KMS-11 (cell line): ENCODE results near the gene NTRK2.

Experiments used
- H2AFZ ChIP-seq: fragments of 200-600 bp; sonication (generic); 2 replicates; pipeline ENCODE4 v1.6.1; 2016; ENCODE audit warnings: antibody characterized with exemption, mixed run types, low read depth
- H3K27ac ChIP-seq: fragments of 200-600 bp; sonication (generic); 2 replicates; pipeline ENCODE4 v1.6.1; 2016; ENCODE audit warnings: mild to moderate bottlenecking, mixed run types
- H3K27me3 ChIP-seq: fragments of 200-600 bp; sonication (generic); 2 replicates; pipeline ENCODE4 v1.6.1; 2017; ENCODE audit warnings: mild to moderate bottlenecking, low read depth, mixed run types, moderate library complexity; ENCODE audit not compliant: insufficient read depth
- H3K36me3 ChIP-seq: fragments of 200-600 bp; sonication (generic); 2 replicates; pipeline ENCODE4 v1.6.1; 2017; ENCODE audit warnings: mild to moderate bottlenecking, mixed run types; ENCODE audit not compliant: insufficient read depth
- H3K4me1 ChIP-seq: fragments of 200-600 bp; sonication (generic); 2 replicates; pipeline ENCODE4 v1.6.1; 2016; ENCODE audit warnings: mild to moderate bottlenecking, low read depth, mixed run types; ENCODE audit not compliant: poor library complexity, severe bottlenecking
- H3K4me2 ChIP-seq: fragments of 200-600 bp; sonication (generic); 2 replicates; pipeline ENCODE4 v1.7.0; 2016; ENCODE audit warnings: mild to moderate bottlenecking, mixed run types
- H3K4me3 ChIP-seq: fragments of 200-600 bp; sonication (generic); IDR thresholded peaks from 2 replicates; pipeline ENCODE4 v1.6.1; 2017; ENCODE audit warnings: low read depth, low read length, mixed read lengths; ENCODE audit not compliant: insufficient read depth
- H3K79me2 ChIP-seq: fragments of 200-600 bp; sonication (generic); 2 replicates; pipeline ENCODE4 v1.6.1; 2016; ENCODE audit warnings: low read depth, mixed run types; ENCODE audit not compliant: insufficient read depth
- H3K9ac ChIP-seq: fragments of 200-600 bp; sonication (generic); 2 replicates; pipeline ENCODE4 v1.6.1; 2016; ENCODE audit warnings: mild to moderate bottlenecking, mixed run types
- H4K20me1 ChIP-seq: fragments of 200-600 bp; sonication (generic); 2 replicates; pipeline ENCODE4 v1.6.1; 2016; ENCODE audit warnings: mild to moderate bottlenecking, mixed run types; ENCODE audit not compliant: insufficient read depth
- CTCF ChIP-seq: fragments of 200-600 bp; sonication (generic); conservative IDR thresholded peaks from 2 replicates; pipeline ENCODE4 v1.6.1; 2017; ENCODE audit warnings: low read depth, mild to moderate bottlenecking, antibody characterized with exemption, low read length, moderate library complexity, mixed read lengths

Gene NTRK2

GRCh38 chr9:85046475-85046874 lies 376.9 kb downstream of the NTRK2 start:
- Histone ChIP-seq H4K20me1 (no peaks in the 10 kb centered on the region), H3K36me3 (no peaks in the 10 kb centered on the region), H3K9ac (no peak overlapping the region), H3K27me3 (no peaks in the 10 kb centered on the region), H3K4me3 (no peak overlapping the region), H2AFZ (no peak overlapping the region), H3K4me2 (no peak overlapping the region), H3K79me2 (no peaks in the 10 kb centered on the region), H3K27ac (no peak overlapping the region), H3K4me1 (no peaks in the 10 kb centered on the region)
- TF ChIP-seq CTCF = no peak

- Histone ChIP-seq H3K36me3 (no peaks in the 10 kb centered on the region), H3K9ac (no peak overlapping the region), H3K79me2 (no peaks in the 10 kb centered on the region), H4K20me1 (no peaks in the 10 kb centered on the region), H3K4me3 (no peak overlapping the region), H3K27ac (no peak overlapping the region; the same call in 1 of the 2 replicates), H3K4me2 (peak overlapping the region; percentile 22; the same call in 1 of the 2 replicates), H3K27me3 (no peaks in the 10 kb centered on the region), H3K4me1 (peaks cover 49% of the 10 kb centered on the region), H2AFZ (peak overlapping the region; percentile 37; the same call in 1 of the 2 replicates)
- TF ChIP-seq CTCF = no peak
Observed at GRCh38 chr9:85053206-85053786, 383.8 kb downstream of the NTRK2 start.

- Histone ChIP-seq H3K36me3 (no peaks in the 10 kb centered on the region), H3K4me2 (peak overlapping the region; percentile 76; the same call in 1 of the 2 replicates), H2AFZ (no peak overlapping the region), H3K4me1 (peaks cover 49% of the 10 kb centered on the region), H3K27me3 (no peaks in the 10 kb centered on the region), H3K9ac (no peak overlapping the region), H3K4me3 (no peak overlapping the region), H3K27ac (peak overlapping the region; percentile 90; the same call in 1 of the 2 replicates), H3K79me2 (no peaks in the 10 kb centered on the region), H4K20me1 (no peaks in the 10 kb centered on the region)
- no peak for TF ChIP-seq CTCF
Observed at GRCh38 chr9:85054017-85054416, 384.5 kb downstream of the NTRK2 start.

- peak overlapping the region; percentile 90 for H3K27ac ChIP-seq
- H3K4me2 ChIP-seq = peak overlapping the region; percentile 76
- no peak overlapping the region for H3K4me3 ChIP-seq
- no peaks in the 10 kb centered on the region for H3K79me2 ChIP-seq
- H2AFZ ChIP-seq = peak overlapping the region; percentile 54
- peak overlapping the region; percentile 62 for H3K9ac ChIP-seq
- peaks cover 49% of the 10 kb centered on the region for H3K4me1 ChIP-seq
- no peaks in the 10 kb centered on the region for H4K20me1 ChIP-seq
- no peaks in the 10 kb centered on the region for H3K27me3 ChIP-seq
- TF ChIP-seq CTCF = no peak
- H3K36me3 ChIP-seq = no peaks in the 10 kb centered on the region
Observed at GRCh38 chr9:85055506-85056202, 386.1 kb downstream of the NTRK2 start.
